Kidney (tissue), 14 donors: ENCODE measurements around the gene PIGT. TPM values are rescaled to one million over a fixed set of nuclear protein-coding genes. Genes with fewer than 3 reads are reported as not detected.
A peak's percentile ranks its signal among the peaks of the same experiment; 100 is the strongest.

ENCODE experiments used
- DNase-seq, 5 donors: peaks; one replicate each; pipeline ENCODE4 v3.0.0-alpha.2; 2013 to 2020
- FAIRE-seq: peaks from 2 replicates; lab custom pipeline; 2012; peaks lifted over from hg19 to GRCh38; lab: Jason Lieb, UNC
- H3K27ac ChIP-seq, 2 donors: one replicate each; pipeline ENCODE4 v1.7.0; 2013; ENCODE audit warnings: low read depth in 2 of 2, low read length in 2 of 2, inconsistent platforms in 1 of 2
- H3K27me3 ChIP-seq: one replicate; pipeline ENCODE4 v1.7.1; 2013; ENCODE audit warnings: low read length, inconsistent platforms; ENCODE audit not compliant: control insufficient read depth, insufficient read depth
- H3K36me3 ChIP-seq, 3 donors: one replicate each; pipeline versions ENCODE4 v1.7.0 to v1.7.1; 2013; ENCODE audit warnings: low read length in 3 of 3, control low read depth in 1 of 3, inconsistent platforms in 1 of 3; ENCODE audit not compliant: insufficient read depth in 3 of 3, control insufficient read depth in 2 of 3
- H3K4me1 ChIP-seq, 3 donors: one replicate each; pipeline versions ENCODE4 v1.7.0 to v1.7.1; 2013; ENCODE audit warnings: low read length in 3 of 3, inconsistent platforms in 1 of 3, low read depth in 1 of 3; ENCODE audit not compliant: control insufficient read depth in 2 of 3, insufficient read depth in 2 of 3
- H3K4me3 ChIP-seq, 3 donors: one replicate each; pipeline versions ENCODE4 v1.7.0 to v1.8.1; 2013; ENCODE audit warnings: low read length in 3 of 3, control low read depth in 1 of 3, inconsistent platforms in 1 of 3
- H3K9ac ChIP-seq, 3 donors: one replicate each; pipeline versions ENCODE4 v1.7.0 to v1.7.1; 2013; ENCODE audit warnings: low read length in 3 of 3, control low read depth in 1 of 3, inconsistent platforms in 1 of 3
- H3K9me3 ChIP-seq, 3 donors: one replicate each; pipeline versions ENCODE4 v1.7.0 to v1.7.1; 2013; ENCODE audit warnings: low read length in 3 of 3, control low read depth in 1 of 3, inconsistent platforms in 1 of 3; ENCODE audit not compliant: control insufficient read depth in 2 of 3, insufficient read depth in 1 of 3
- intact Hi-C: fragments of 100-400 bp; cut with DNase I; formaldehyde crosslinking; loops from one replicate; pipeline ENCODE4 v1.11.1; 2022
- polyA plus RNA-seq: library from polyadenylated mRNA; stranded (reverse); fragments of 350-450 nt; fragmentation: Illumina TruSeq; extraction: RNeasy Lipid Tissue Mini Kit (QIAGEN cat#74804); gene quantifications from one replicate; pipeline ENCODE4 v1.2.3, GENCODE V29; 2014; ENCODE audit warnings: low read depth, low replicate concordance; ENCODE audit not compliant: insufficient read depth
- total RNA-seq: library from RNA; stranded (reverse); fragmentation: NEBNext Ultra II Directional; extraction: Animal tissue kit (Norgen Biotek cat#: 25700); gene quantifications from one replicate; pipeline ENCODE4 v1.2.1, GENCODE V29; 2021
- TF ChIP-seq, protein P1 (sequence below): IDR thresholded peaks from 3 replicates; pipeline ENCODE4 v1.5.1; 2012; ENCODE audit warnings: mild to moderate bottlenecking, moderate library complexity, borderline replicate concordance; ENCODE audit not compliant: insufficient read depth; ENCODE audit errors: extremely low read depth
- donor health status: control.
- donor health status: control.
- donor health status: control.
- donor health status: control.
- donor health status: control.
- donor health status: DM: yes; HTN: yes; CAD: no.
- donor health status: Normal renal cell carcinoma (clear cell type).

Gene PIGT
- total and polyA plus RNA-seq, 2 donors from 2014 or later, result 90.9 to 95.0 TPM

DNA sequence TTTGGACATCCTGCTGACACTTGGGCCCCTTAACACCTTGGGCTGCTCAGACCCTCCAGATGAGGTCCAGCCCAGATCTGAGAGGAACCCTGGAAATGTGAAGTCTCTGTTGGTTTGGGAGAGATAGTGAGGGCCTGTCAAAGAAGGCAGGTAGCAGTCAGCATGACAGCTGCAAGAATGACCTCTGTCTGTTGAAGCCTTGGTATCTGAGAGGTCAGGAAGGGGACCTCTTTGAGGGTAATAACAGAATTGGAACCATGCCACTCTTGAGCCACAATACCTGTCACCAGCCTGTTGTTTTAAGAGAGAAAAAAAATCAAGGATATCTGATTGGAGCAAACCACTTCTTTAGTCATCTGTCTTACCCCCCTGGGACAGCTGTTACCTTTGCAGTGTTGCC, 48.8 kb upstream of the PIGT start:
- TF ChIP-seq, protein P1, sequence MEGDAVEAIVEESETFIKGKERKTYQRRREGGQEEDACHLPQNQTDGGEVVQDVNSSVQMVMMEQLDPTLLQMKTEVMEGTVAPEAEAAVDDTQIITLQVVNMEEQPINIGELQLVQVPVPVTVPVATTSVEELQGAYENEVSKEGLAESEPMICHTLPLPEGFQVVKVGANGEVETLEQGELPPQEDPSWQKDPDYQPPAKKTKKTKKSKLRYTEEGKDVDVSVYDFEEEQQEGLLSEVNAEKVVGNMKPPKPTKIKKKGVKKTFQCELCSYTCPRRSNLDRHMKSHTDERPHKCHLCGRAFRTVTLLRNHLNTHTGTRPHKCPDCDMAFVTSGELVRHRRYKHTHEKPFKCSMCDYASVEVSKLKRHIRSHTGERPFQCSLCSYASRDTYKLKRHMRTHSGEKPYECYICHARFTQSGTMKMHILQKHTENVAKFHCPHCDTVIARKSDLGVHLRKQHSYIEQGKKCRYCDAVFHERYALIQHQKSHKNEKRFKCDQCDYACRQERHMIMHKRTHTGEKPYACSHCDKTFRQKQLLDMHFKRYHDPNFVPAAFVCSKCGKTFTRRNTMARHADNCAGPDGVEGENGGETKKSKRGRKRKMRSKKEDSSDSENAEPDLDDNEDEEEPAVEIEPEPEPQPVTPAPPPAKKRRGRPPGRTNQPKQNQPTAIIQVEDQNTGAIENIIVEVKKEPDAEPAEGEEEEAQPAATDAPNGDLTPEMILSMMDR, result no peak
- Histone ChIP-seq H3K9ac (no peak overlapping the region), H3K36me3 (peaks cover 2 to 35% (median 19%) of the 10 kb centered on the region in 3 donors), H3K4me1 (peaks cover 0 to 25% (median 13%) of the 10 kb centered on the region in 3 donors), H3K9me3 (no peaks in the 10 kb centered on the region), H3K27me3 (no peaks in the 10 kb centered on the region), H3K27ac (no peak overlapping the region), H3K4me3 (no peak overlapping the region)
- no peak for DNase-seq
- intact Hi-C loops, result no loop called here
- no peak for FAIRE-seq

DNA sequence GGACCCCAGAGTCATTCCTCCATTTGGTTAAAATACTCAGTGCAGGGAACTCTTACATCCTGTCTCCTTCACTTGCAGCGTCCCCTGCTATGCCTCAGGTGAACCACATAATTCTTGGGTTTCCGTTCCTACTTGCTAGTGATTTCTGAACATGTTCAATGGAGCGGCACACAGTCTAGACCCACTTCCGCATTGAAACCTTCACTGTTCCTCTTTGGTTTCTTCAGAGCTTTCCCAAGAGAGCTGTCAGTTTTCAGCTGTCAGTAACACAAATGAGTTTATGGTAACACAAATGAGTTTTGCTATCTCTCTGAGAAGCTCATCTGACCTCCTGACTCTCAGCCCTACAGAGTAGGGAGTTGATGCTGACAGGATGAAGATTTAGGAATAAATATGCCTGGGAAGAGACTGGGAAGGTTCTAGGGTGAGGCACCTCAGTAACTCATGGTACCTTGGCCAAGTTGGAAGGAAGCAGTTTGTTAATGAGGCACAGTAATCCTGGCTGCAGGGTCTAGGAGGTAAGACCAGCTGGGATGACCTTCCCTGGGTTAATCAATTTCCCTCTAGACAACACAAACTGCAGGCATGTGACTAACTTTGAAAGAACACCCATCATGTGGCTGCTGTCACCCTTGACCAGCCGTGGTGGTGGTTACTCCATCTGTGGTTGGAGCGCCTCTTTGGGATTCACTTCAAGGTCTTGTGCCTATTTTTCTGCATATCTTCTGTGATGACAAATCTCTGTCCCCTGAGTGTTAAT, 47.5 kb upstream of the PIGT start:
- no peak for DNase-seq
- FAIRE-seq, result no peak
- peak overlapping the region in 1 of 2 donors; percentile 56 for H3K27ac ChIP-seq
- H3K9me3 ChIP-seq, result no peaks in the 10 kb centered on the region
- H3K4me1 ChIP-seq, result peaks cover 0 to 30% (median 16%) of the 10 kb centered on the region in 3 donors
- TF ChIP-seq, protein P1, result no peak
- peaks cover 2 to 35% (median 19%) of the 10 kb centered on the region in 3 donors for H3K36me3 ChIP-seq
- H3K9ac ChIP-seq, result no peak overlapping the region
- intact Hi-C loops, result no loop called here
- no peaks in the 10 kb centered on the region for H3K27me3 ChIP-seq
- H3K4me3 ChIP-seq, result no peak overlapping the region

DNA sequence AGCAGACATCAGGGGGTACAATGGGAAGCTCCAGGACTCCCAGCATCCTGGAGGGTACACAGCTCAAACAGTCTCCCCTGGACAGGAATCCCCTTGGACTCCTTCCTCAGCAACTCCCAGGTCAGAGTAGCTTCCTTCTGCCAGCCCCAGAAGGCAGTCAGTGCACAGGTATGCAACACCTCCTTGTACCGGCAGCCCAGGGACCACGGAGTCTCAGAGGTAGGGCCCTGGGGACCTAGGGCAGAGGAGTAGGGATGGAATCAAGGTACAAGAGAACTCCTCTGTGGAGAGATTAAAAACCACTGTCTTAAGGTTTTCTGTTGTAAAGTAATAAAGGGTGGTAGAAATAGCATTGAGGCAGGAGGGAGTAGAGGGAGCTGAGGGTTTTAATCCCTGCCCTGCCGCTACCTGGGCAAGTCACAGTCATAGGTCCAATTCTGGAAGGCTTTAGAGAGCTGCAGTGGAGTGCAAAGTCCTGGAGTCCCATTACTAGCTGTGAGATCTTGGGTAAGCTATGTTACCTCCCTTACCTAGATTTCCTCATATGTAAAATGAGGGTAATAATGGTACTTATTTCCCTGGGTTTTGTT, 45.3 kb upstream of the PIGT start:
- H3K9me3 ChIP-seq, result no peaks in the 10 kb centered on the region
- intact Hi-C loops, result loop anchor here (10.0 kb wide), 1 partner anchor 64 kb away; no protein-coding TSS in a partner anchor
- no peak overlapping the region for H3K9ac ChIP-seq
- H3K4me3 ChIP-seq, result no peak overlapping the region
- H3K4me1 ChIP-seq, result peaks cover 0 to 23% (median 11%) of the 10 kb centered on the region in 3 donors
- DNase-seq (no peak), FAIRE-seq (no peak)
- TF ChIP-seq, protein P1, result no peak
- no peak overlapping the region for H3K27ac ChIP-seq
- H3K27me3 ChIP-seq, result no peaks in the 10 kb centered on the region
- peaks cover 2 to 32% (median 17%) of the 10 kb centered on the region in 3 donors for H3K36me3 ChIP-seq
